Ovary (tissue), 3 donors: ENCODE measurements around the gene RPS6KA4.

ENCODE experiments used
- EP300 ChIP-seq: sonication (generic); formaldehyde crosslinking; IDR thresholded peaks from one replicate; pipeline ENCODE4 v1.6.1; 2017; ENCODE audit warnings: antibody characterized with exemption
- POLR2A ChIP-seq: fragments of 450-650 bp; IDR thresholded peaks from one replicate; pipeline ENCODE4 v1.6.1; 2017; ENCODE audit warnings: antibody characterized with exemption, mild to moderate bottlenecking, moderate library complexity
- TF ChIP-seq, protein P1 (sequence below), 3 donors: fragments of 450-650 bp in 2 of 3; fragments of 200-600 bp in 1 of 3; IDR thresholded peaks; one replicate each; pipeline versions ENCODE4 v1.5.1 to v1.8.0; 2016 to 2022; ENCODE audit warnings: antibody characterized with exemption in 3 of 3, mild to moderate bottlenecking in 1 of 3
- donor health status: DM: no; HTN: no; CAD: no.

DNA sequence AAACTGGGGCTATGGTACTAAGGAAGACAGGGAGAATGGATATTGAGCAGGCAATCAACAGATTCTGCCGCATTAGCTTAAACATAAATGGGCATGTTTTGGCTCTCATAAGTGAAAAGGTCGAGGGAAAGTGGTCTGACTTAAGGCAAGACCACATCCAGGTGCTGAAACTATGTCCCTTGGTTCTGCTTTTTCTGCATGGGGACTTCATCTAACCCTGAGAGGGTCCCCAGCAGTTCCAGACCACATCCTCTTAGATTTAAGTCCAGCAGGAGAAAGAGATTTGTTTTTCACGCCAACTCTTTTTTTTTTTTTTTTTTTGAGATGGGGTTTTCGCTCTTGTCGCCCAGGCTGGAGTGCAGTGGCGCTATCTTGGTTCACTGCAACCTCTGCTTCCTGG is 5.5 kb downstream of the RPS6KA4 start:
- no peak for TF ChIP-seq POLR2A
- TF ChIP-seq, protein P1, sequence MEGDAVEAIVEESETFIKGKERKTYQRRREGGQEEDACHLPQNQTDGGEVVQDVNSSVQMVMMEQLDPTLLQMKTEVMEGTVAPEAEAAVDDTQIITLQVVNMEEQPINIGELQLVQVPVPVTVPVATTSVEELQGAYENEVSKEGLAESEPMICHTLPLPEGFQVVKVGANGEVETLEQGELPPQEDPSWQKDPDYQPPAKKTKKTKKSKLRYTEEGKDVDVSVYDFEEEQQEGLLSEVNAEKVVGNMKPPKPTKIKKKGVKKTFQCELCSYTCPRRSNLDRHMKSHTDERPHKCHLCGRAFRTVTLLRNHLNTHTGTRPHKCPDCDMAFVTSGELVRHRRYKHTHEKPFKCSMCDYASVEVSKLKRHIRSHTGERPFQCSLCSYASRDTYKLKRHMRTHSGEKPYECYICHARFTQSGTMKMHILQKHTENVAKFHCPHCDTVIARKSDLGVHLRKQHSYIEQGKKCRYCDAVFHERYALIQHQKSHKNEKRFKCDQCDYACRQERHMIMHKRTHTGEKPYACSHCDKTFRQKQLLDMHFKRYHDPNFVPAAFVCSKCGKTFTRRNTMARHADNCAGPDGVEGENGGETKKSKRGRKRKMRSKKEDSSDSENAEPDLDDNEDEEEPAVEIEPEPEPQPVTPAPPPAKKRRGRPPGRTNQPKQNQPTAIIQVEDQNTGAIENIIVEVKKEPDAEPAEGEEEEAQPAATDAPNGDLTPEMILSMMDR (IDR thresholded peaks at IDR 0.05) = no peak
- TF ChIP-seq EP300 = no peak
